Osteocyte (in vitro differentiated cells): ENCODE data around the gene VRK2. TPM values are rescaled to one million over a fixed set of nuclear protein-coding genes. Genes with fewer than 3 reads are reported as not detected.
"Not testable (repeated sequence)": the region's sequence is repeated elsewhere in the genome, so short reads cannot be mapped to it uniquely, and the experiment has no call there.

Source experiments
- DNase-seq: peaks from one replicate; pipeline ENCODE4 v3.0.0; 2021; ENCODE audit warnings: mixed read lengths; ENCODE audit not compliant: unreplicated experiment; ENCODE audit errors: extremely low spot score
- H3K27ac Mint-ChIP-seq: one replicate; pipeline ENCODE4 v1.8.0; 2021; ENCODE audit warnings: mild to moderate bottlenecking, mixed read lengths; ENCODE audit not compliant: unreplicated experiment
- H3K27me3 Mint-ChIP-seq: one replicate; pipeline ENCODE4 v1.8.0; 2021; ENCODE audit warnings: mixed read lengths; ENCODE audit not compliant: unreplicated experiment
- H3K36me3 Mint-ChIP-seq: one replicate; pipeline ENCODE4 v1.8.0; 2021; ENCODE audit warnings: mixed read lengths; ENCODE audit not compliant: unreplicated experiment
- H3K4me1 Mint-ChIP-seq: one replicate; pipeline ENCODE4 v1.8.0; 2021; ENCODE audit warnings: mixed read lengths; ENCODE audit not compliant: unreplicated experiment
- H3K4me3 Mint-ChIP-seq: one replicate; pipeline ENCODE4 v1.8.0; 2021; ENCODE audit warnings: mild to moderate bottlenecking, moderate library complexity, mixed read lengths; ENCODE audit not compliant: unreplicated experiment
- H3K9me3 Mint-ChIP-seq: one replicate; pipeline ENCODE4 v1.8.0; 2021; ENCODE audit warnings: mixed read lengths; ENCODE audit not compliant: unreplicated experiment
- total RNA-seq: library from RNA; stranded (reverse); gene quantifications from 2 replicates; pipeline ENCODE4 v1.2.1, GENCODE V29; 2021
- TF ChIP-seq, protein P1 (sequence below): fragments of 200-600 bp; sonication (generic); IDR thresholded peaks from 2 replicates; pipeline ENCODE4 v1.5.0; 2021; ENCODE audit warnings: antibody characterized with exemption, mild to moderate bottlenecking, moderate library complexity

VRK2 gene
- total RNA-seq, 1 donor from 2014 or later = 19.6 TPM

DNA sequence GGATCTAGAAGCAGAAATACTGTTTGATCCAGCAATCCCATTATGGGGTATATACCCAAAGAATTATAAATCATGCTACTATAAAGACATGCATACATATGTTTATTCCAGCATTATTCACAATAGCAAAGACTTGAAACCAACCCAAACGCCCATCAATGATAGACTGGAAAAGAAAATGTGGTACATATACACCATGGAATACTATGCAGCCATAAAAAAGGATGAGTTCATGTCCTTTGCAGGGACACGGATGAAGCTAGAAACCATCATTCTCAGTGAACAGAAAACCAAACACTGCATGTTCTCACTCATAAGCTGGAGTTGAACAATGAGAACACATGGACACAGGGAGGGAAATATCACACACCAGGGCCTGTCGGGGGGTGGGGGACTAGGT, 133.6 kb downstream of the VRK2 start:
- Mint-ChIP-seq H3K9me3 (peaks cover 11% of the 10 kb centered on the region), H3K36me3 (peaks cover 14% of the 10 kb centered on the region)
- not testable (repeated sequence) for H3K27ac Mint-ChIP-seq, H3K4me3 Mint-ChIP-seq, H3K27me3 Mint-ChIP-seq, DNase-seq, H3K4me1 Mint-ChIP-seq

DNA sequence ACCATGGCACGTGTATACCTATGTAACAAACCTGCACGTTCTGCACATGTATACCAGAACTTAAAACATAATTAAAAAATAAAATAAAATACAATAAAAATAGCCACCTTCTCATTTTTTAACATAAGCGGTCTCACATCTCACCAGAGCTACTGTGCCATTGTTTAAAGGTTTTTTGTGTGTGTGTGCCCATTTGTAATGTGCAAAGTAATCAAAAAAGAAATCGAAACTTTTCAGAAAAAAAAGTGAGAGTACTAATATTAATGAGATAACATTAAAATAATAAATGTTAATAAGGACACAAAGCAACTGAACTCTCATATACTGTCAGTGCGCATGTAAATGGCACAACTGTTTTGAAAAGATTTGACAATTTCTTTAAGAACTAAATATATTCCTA, 134.0 kb downstream of the VRK2 start:
- H3K4me3 Mint-ChIP-seq = no peak overlapping the region
- H3K9me3 Mint-ChIP-seq = peaks cover 11% of the 10 kb centered on the region
- H3K27me3 Mint-ChIP-seq = no peaks in the 10 kb centered on the region
- no peak for DNase-seq
- H3K36me3 Mint-ChIP-seq = peaks cover 13% of the 10 kb centered on the region
- TF ChIP-seq, protein P1, sequence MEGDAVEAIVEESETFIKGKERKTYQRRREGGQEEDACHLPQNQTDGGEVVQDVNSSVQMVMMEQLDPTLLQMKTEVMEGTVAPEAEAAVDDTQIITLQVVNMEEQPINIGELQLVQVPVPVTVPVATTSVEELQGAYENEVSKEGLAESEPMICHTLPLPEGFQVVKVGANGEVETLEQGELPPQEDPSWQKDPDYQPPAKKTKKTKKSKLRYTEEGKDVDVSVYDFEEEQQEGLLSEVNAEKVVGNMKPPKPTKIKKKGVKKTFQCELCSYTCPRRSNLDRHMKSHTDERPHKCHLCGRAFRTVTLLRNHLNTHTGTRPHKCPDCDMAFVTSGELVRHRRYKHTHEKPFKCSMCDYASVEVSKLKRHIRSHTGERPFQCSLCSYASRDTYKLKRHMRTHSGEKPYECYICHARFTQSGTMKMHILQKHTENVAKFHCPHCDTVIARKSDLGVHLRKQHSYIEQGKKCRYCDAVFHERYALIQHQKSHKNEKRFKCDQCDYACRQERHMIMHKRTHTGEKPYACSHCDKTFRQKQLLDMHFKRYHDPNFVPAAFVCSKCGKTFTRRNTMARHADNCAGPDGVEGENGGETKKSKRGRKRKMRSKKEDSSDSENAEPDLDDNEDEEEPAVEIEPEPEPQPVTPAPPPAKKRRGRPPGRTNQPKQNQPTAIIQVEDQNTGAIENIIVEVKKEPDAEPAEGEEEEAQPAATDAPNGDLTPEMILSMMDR = no peak
- H3K27ac Mint-ChIP-seq = no peak overlapping the region
- no peaks in the 10 kb centered on the region for H3K4me1 Mint-ChIP-seq

DNA sequence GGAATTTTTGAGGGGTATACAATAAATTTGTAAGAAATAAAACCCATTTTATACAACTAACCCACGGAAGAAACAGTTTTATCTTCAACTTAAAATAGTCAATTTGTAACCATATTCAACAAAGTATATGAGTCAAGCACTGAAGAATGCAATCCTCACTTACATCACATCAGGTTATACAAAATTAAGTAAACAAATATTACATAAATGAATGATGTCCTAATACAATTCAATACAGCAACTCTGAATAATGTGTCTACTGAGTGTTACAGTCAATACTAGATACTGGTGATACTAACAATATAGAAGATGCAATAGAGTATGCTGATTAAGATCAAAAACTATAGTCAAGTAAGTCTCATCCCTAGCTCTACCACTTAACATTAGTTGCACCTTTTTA, 135.9 kb downstream of the VRK2 start:
- TF ChIP-seq, protein P1 = no peak
- H3K4me1 Mint-ChIP-seq = no peaks in the 10 kb centered on the region
- peaks cover 17% of the 10 kb centered on the region for H3K36me3 Mint-ChIP-seq
- H3K27me3 Mint-ChIP-seq = no peaks in the 10 kb centered on the region
- peaks cover 11% of the 10 kb centered on the region for H3K9me3 Mint-ChIP-seq
- no peak overlapping the region for H3K4me3 Mint-ChIP-seq
- no peak overlapping the region for H3K27ac Mint-ChIP-seq
- DNase-seq = no peak

DNA sequence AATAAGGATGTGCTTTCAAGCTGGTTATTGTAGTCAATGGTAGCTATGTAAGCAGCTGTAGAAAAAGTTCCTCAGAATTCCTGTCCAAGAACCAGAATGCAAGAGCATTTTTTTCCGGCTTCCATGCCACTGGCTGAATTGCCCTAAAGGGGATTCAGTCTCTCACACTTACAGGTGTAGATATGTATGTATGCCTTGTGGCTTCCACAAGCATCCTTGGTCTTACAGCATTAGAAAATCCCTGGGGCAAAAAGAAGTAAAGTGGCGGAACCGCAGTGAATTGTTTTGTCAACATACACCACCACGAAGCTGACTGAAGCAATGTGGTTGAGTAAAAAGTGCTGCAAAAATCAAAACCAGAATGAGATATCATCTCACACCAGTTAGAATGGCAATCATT, 139.9 kb downstream of the VRK2 start:
- Mint-ChIP-seq H3K27me3 (no peaks in the 10 kb centered on the region), H3K36me3 (peaks cover 10% of the 10 kb centered on the region), H3K4me3 (no peak overlapping the region), H3K9me3 (no peaks in the 10 kb centered on the region), H3K27ac (no peak overlapping the region), H3K4me1 (no peaks in the 10 kb centered on the region)
- DNase-seq = no peak
- TF ChIP-seq, protein P1 = no peak

DNA sequence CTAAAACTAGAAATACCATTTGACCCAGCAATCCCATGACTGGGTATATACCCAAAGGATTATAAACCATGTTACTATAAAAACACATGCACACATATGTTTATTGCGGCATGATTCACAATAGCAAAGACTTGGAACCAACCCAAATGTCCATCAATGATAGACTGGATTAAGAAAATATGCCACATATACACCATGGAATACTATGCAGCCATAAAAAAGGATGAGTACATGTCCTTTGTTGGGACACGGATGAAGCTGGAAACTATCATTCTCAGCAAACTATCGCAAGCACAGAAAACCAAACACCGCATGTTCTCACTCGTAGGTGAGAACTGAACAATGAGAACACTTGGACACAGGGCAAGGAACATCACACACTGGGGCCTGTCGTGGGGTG, 140.4 kb downstream of the VRK2 start:
- not testable (repeated sequence) for H3K4me3 Mint-ChIP-seq, H3K27me3 Mint-ChIP-seq, DNase-seq, H3K27ac Mint-ChIP-seq, H3K4me1 Mint-ChIP-seq, H3K9me3 Mint-ChIP-seq
- H3K36me3 Mint-ChIP-seq = peaks cover 10% of the 10 kb centered on the region

DNA sequence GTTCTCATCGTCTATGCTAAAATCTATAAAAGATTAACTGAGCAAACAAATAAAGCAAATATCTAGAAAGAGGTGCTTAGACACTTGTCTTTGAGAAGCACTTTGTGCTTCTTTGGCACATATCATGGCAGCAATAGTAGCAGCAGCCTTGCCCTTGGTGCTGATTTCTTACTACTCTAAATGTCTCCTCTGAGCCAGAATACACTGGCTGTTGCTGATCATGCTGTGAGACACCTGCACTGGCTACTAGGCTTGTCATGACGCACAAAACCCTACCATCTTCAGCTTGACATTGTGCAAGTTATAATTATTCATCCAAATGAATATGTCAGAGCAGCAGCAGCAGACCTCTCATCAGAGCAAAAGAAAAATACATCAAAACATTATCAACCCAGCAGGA, 147.9 kb downstream of the VRK2 start:
- DNase-seq = no peak
- H3K27me3 Mint-ChIP-seq = no peaks in the 10 kb centered on the region
- TF ChIP-seq, protein P1 = no peak
- no peak overlapping the region for H3K27ac Mint-ChIP-seq
- H3K4me1 Mint-ChIP-seq = no peaks in the 10 kb centered on the region
- H3K9me3 Mint-ChIP-seq = no peaks in the 10 kb centered on the region
- H3K4me3 Mint-ChIP-seq = no peak overlapping the region
- H3K36me3 Mint-ChIP-seq = peaks cover 5% of the 10 kb centered on the region
